GM19455 (cell line): ENCODE data around the gene ESAM.

ENCODE experiments used
- ATAC-seq: cut with Tn5 transposase; IDR thresholded peaks from one replicate; pipeline ENCODE4 v1.9.1; 2021; ENCODE audit not compliant: unreplicated experiment

The ESAM gene, protein sequence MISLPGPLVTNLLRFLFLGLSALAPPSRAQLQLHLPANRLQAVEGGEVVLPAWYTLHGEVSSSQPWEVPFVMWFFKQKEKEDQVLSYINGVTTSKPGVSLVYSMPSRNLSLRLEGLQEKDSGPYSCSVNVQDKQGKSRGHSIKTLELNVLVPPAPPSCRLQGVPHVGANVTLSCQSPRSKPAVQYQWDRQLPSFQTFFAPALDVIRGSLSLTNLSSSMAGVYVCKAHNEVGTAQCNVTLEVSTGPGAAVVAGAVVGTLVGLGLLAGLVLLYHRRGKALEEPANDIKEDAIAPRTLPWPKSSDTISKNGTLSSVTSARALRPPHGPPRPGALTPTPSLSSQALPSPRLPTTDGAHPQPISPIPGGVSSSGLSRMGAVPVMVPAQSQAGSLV

GRCh38 chr11:124762105-124762623, at the start of gene ESAM:
ESAM (minus strand) TSS chr11:124762290; CDS start chr11:124762154, 136 bp downstream.
- ATAC-seq, result peak; percentile 55

GRCh38 chr11:124811399-124812125, 49.5 kb upstream of the ESAM start:
- ATAC-seq, result no peak

DNA sequence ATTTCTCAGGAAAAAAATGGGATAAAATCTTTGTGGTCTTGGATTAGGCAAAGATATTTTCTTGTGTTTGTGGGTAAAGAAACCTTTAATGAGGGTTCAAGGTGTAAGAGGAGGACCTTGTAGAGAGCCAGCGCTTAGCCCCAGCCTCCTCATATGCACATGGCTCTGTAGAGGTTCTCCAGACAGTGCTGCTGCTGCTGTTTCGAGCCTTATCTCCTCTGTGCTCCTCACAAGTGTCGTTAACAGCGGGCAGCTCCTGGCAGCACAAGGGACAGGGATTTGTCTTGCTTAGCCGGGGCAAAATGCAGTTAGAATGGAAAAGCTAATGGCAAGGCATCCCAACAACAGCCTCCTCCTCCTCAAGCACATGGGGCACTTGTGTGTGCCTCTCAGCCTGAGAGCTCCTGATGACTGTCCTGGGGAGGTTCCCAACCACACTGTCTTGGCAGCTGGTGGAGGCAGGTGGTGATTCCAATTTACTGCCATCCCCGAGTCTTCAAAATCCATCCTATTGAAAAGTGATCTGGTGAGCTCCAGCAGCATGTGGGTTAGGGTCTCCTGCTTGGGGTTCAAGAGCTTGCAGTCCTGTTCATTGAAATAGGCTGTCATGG, 45.7 kb upstream of the ESAM start:
- no peak for ATAC-seq

- no peak for ATAC-seq
Measured at GRCh38 chr11:124807201-124807600, 45.1 kb upstream of the ESAM start.

GRCh38 chr11:124804884-124805283, 42.8 kb upstream of the ESAM start:
- ATAC-seq, result no peak

- ATAC-seq, result no peak
Measured at GRCh38 chr11:124801636-124802312, 39.7 kb upstream of the ESAM start.

- ATAC-seq, result no peak
Measured at GRCh38 chr11:124801014-124801413, 38.9 kb upstream of the ESAM start.

DNA sequence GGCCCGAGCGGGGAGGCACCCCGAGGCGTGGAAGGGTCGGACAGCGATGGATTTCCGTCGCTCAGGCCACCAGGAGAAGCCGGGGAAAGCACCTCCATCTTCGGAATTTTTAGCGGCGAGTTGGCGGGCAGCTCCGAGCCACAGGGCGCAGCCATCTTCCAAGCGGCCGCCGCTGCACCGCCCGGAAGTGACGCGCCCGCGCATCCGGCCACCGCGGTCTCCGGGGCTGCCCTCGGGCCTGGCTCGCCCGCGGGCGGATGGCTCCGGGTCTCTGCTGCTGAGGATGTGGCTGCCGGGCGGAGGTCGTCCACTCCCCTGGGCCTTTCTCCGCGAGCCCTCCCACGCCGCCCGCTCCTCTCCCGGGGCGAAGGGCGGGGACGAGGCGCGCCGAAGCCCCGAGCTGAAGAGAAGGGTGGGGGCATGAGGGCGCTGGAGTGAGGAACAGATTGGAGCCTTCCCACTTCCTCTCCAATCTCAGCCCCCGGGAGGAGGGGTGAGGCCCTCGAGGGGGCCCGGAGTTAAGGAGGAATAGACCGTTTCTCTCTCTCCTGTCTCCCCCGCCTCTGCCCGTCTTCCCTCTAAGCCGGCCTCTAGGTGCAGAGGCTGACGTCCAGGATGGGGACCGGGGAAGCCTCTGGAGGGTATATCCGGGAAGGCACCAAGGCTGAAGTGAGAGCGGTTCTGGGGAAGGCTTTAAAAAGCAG, 38.3 kb upstream of the ESAM start, which contains the start of gene MSANTD2:
TSS of gene MSANTD2 (minus strand) at position 181 of the 704 bp plus-strand sequence. CDS start at position 155, 26 bp downstream.
- peak; percentile 91 for ATAC-seq

GRCh38 chr11:124799348-124800225, 37.5 kb upstream of the ESAM start:
- peak; percentile 48 for ATAC-seq

DNA sequence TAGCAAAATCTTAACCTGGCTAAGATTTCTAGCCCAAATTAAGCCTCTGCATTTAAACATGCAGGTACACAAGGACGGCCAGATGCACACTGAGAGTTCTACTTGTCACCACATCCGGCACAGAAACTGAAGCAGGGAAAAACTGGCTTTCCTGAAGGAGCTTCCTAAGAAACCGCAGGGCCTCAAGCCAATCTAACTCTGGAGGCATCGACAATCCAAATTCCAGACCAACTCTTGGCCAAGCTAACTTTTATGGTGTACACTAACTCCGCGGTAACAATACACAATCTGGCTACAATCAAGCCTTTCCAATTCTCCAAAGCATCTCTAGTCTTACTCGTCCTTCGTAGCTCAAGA, 36.9 kb upstream of the ESAM start:
- peak; percentile 24 for ATAC-seq

GRCh38 chr11:124796312-124796711, 34.2 kb upstream of the ESAM start:
- ATAC-seq, result no peak

DNA sequence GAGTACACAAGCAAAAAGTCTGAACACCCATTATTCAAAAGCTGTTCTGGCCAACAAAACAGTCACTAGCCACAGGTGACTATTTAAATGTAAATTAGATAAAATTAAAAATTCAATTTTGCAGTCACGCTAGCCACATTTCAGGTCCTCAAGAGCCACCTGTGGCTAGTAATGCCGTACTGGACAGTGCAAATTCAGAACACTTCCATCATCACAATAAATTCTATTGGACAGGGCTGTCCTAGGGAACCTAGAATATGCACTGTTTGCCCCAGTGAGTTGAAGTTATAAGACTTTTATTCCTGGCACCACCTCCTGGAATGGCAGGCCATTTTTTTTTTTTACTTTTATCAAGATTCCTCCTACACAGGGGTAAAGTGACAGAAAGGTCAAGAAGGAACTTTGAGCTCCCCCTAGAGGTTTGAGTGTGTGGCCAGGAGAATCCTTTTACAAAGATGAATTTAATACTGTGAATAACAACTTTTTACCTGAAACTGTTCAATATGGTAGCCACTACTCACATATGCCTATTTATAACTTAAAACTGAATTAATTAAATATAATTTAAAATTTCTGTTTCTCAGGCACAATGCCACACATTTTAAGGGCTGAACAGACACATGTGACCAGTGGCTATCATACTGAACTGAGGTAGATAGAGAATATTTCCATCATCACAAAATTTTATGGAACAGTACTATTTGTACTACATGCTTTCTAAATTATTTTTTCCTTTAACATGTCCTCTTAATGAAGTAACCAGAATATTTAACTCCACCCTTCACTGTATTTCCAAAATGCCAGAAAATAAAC, 31.6 kb upstream of the ESAM start:
- peak; percentile 45 for ATAC-seq

DNA sequence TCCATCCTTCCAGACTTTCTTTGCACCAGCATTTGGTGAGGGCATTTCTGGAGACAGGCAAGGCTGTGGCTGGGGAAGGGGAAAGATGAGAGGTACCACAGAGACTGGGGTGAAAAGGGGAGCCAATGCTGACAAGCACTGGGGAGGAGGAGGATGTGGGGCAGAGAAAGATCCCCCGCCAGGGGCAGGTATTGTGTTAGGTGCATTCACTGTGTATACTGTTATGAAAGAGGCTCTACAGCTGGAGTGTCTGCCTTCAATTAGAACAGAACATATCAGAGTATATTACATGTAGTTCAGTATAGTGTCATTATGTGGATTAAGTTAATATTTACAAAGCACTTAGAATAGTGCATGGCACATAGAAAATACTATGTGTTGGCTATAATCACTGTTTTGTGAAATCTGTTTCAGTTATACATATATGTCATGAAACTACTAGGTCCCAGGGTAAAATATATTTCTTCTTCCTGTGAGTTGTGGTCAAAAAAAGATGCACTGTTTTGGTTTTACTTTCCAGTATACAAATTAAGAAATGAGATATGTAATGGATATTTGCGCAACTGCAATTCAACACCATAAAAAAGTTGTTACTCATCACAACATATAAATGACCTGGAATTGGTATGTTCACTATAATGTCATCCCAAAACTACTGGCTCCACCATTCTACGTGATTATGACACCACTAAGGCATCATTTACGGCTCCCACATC, 29.7 kb upstream of the ESAM start:
- ATAC-seq, result peak; percentile 84

DNA sequence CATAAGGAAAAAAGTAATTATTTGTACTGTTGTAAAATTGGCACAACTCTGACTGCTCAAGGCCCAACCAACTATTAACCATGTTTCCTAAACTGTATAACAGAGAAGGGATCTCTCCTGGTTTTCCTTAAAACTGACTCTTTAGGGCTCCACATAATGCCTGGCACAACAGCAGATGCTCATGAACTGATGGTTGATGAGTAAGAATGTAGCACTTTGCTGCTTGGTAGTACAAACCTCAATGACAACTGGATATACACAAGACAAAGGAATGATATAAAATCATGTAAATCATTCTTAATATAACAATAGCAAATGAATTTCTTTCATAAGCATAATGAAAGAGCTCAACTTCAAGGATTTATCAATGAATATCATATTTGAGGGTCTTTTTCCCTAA, 26.4 kb upstream of the ESAM start:
- ATAC-seq, result no peak

GRCh38 chr11:124784051-124784450, 22.0 kb upstream of the ESAM start:
- no peak for ATAC-seq

DNA sequence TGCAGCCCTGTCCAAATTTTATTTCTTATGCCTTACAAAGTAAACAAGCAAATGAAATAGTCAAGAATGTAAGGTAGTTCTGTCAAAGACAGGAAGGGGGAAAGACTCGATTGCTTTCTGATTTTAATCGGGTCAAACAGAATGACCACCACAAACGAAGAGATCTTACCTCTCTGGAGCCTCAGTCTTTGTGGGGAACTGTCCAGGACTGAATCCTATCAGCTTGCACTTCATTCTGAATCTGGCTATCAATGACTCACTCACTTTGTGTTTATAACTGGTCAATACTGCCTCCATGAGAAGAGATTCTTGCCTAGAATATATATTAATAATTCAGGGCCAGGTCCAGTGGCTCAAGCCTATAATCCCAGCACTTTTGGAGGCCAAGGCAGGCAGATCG, 20.9 kb upstream of the ESAM start:
- no peak for ATAC-seq

GRCh38 chr11:124779568-124779967, 17.5 kb upstream of the ESAM start:
- no peak for ATAC-seq

GRCh38 chr11:124778281-124778680, 16.2 kb upstream of the ESAM start:
- ATAC-seq, result no peak
